ENCODE measurements around the gene GCK. TPM values are rescaled to one million over a fixed set of nuclear protein-coding genes. Genes with fewer than 3 reads are reported as not detected.

GCK gene
- total RNA-seq, 1 experiment from 2014 or later, result not detected

DNA sequence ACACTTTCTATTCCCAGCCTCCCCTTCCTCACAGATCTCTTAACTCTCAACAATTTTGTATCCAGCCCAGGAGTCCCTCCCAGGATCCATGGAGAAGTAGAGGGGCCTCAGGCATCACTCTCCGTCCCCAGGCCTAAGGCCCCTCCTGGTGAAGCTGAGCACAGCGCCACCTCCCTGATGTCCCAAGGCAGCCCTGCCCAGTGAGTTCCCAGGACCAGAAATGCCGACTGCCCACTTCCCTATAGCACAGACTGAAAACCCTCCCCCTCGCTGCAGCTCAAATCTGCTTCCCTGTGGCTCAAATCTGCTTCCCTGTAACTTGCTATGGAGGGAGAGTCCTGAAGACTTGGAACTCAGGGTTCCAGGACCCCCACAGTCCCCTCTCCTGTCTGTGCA is 47.1 kb upstream of the GCK start:
- CTCF ChIA-PET, result interaction anchor here (1.6 kb wide), 1 partner anchor 105 kb away, joined by 5 read pairs; no protein-coding TSS in a partner anchor

GRCh38 chr7:44235582-44236332 is 46.5 kb upstream of the GCK start:
- H3K4me3 ChIP-seq (ENCODE audit: low read depth, low read length), result no peak overlapping the region
- intact Hi-C loops (cut with micrococcal nuclease; ENCODE audit: unreplicated experiment), result no loop called here
- no peaks in the 10 kb centered on the region for H3K36me3 ChIP-seq (ENCODE audit: control insufficient read depth, insufficient read depth, low read length)
- BruUV-seq (replicated peaks), result no TSS peak
- DNase-seq, result no peak
- Mint-ChIP-seq H3K4me1 (ENCODE audit: low read depth, unreplicated experiment) (no peaks in the 10 kb centered on the region), H3K27me3 (ENCODE audit: insufficient read depth, unreplicated experiment) (peaks cover 10% of the 10 kb centered on the region), H3K27ac (ENCODE audit: unreplicated experiment) (no peak overlapping the region), H3K4me3 (ENCODE audit: unreplicated experiment) (no peak overlapping the region), H3K9me3 (ENCODE audit: unreplicated experiment) (no peaks in the 10 kb centered on the region), H3K36me3 (ENCODE audit: insufficient read depth, unreplicated experiment) (no peaks in the 10 kb centered on the region)
- CTCF ChIA-PET, result no interaction called here
- no peaks in the 10 kb centered on the region for H3K27me3 ChIP-seq (replicated peaks; ENCODE audit: control insufficient read depth, insufficient read depth, low read length)
- no peaks in the 10 kb centered on the region for H3K4me1 ChIP-seq
- TF ChIP-seq, protein P1, sequence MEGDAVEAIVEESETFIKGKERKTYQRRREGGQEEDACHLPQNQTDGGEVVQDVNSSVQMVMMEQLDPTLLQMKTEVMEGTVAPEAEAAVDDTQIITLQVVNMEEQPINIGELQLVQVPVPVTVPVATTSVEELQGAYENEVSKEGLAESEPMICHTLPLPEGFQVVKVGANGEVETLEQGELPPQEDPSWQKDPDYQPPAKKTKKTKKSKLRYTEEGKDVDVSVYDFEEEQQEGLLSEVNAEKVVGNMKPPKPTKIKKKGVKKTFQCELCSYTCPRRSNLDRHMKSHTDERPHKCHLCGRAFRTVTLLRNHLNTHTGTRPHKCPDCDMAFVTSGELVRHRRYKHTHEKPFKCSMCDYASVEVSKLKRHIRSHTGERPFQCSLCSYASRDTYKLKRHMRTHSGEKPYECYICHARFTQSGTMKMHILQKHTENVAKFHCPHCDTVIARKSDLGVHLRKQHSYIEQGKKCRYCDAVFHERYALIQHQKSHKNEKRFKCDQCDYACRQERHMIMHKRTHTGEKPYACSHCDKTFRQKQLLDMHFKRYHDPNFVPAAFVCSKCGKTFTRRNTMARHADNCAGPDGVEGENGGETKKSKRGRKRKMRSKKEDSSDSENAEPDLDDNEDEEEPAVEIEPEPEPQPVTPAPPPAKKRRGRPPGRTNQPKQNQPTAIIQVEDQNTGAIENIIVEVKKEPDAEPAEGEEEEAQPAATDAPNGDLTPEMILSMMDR (IDR thresholded peaks at IDR 0.05; ENCODE audit: insufficient read depth in 1 of 2, low read depth in 1 of 2, low read length in 1 of 2, severe bottlenecking in 1 of 2, unreplicated experiment in 1 of 2), result no peak
- POLR2A ChIA-PET, result no interaction called here
- H3K9me3 ChIP-seq, result no peaks in the 10 kb centered on the region

More for the DNA sequence above, 47.1 kb upstream of the GCK start:
- no peak for DNase-seq
- H3K9me3 ChIP-seq, result no peaks in the 10 kb centered on the region
- Mint-ChIP-seq H3K36me3 (ENCODE audit: insufficient read depth, unreplicated experiment) (no peaks in the 10 kb centered on the region), H3K4me3 (ENCODE audit: unreplicated experiment) (no peak overlapping the region), H3K27me3 (ENCODE audit: insufficient read depth, unreplicated experiment) (peaks cover 10% of the 10 kb centered on the region), H3K4me1 (ENCODE audit: low read depth, unreplicated experiment) (no peaks in the 10 kb centered on the region), H3K27ac (ENCODE audit: unreplicated experiment) (no peak overlapping the region), H3K9me3 (ENCODE audit: unreplicated experiment) (no peaks in the 10 kb centered on the region)
- no TSS peak for BruUV-seq (replicated peaks)
- POLR2A ChIA-PET, result no interaction called here
- intact Hi-C loops (cut with micrococcal nuclease; ENCODE audit: unreplicated experiment), result no loop called here
- no peaks in the 10 kb centered on the region for H3K27me3 ChIP-seq (replicated peaks; ENCODE audit: control insufficient read depth, insufficient read depth, low read length)
- no peaks in the 10 kb centered on the region for H3K4me1 ChIP-seq
- no peak overlapping the region for H3K4me3 ChIP-seq (ENCODE audit: low read depth, low read length)
- no peaks in the 10 kb centered on the region for H3K36me3 ChIP-seq (ENCODE audit: control insufficient read depth, insufficient read depth, low read length)
- TF ChIP-seq, protein P1 (IDR thresholded peaks at IDR 0.05; ENCODE audit: insufficient read depth in 1 of 2, low read depth in 1 of 2, low read length in 1 of 2, severe bottlenecking in 1 of 2, unreplicated experiment in 1 of 2), result no peak

DNA sequence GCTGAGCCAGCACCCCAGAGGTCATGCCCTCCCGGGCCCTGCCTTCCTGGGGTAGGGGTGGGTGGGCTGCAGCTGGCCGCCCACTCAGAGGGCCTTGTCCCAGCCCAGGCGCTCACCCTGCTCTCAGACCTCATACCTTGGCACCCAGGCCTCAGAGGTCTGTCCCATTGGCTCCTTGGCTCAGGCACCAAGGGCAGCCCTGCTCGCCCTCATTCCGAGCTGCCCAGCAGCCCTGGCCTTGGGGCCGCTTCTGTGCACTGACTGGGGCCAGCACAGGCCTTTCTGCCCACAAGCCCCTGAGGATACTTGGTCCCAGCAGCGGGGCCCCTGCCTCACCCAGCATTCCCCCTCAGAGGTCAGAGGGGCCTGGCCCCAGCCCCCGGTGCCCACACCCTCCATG is 45.8 kb upstream of the GCK start:
- Mint-ChIP-seq H3K4me1 (ENCODE audit: low read depth, unreplicated experiment) (no peaks in the 10 kb centered on the region), H3K27me3 (ENCODE audit: insufficient read depth, unreplicated experiment) (peaks cover 10% of the 10 kb centered on the region), H3K36me3 (ENCODE audit: insufficient read depth, unreplicated experiment) (no peaks in the 10 kb centered on the region), H3K9me3 (ENCODE audit: unreplicated experiment) (no peaks in the 10 kb centered on the region), H3K4me3 (ENCODE audit: unreplicated experiment) (no peak overlapping the region), H3K27ac (ENCODE audit: unreplicated experiment) (no peak overlapping the region)
- POLR2A ChIA-PET, result no interaction called here
- BruUV-seq (replicated peaks), result no TSS peak
- Histone ChIP-seq H3K27me3 (replicated peaks; ENCODE audit: control insufficient read depth, insufficient read depth, low read length) (no peaks in the 10 kb centered on the region), H3K4me3 (ENCODE audit: low read depth, low read length) (no peak overlapping the region), H3K36me3 (ENCODE audit: control insufficient read depth, insufficient read depth, low read length) (no peaks in the 10 kb centered on the region), H3K9me3 (no peaks in the 10 kb centered on the region), H3K4me1 (no peaks in the 10 kb centered on the region)
- intact Hi-C loops (cut with micrococcal nuclease; ENCODE audit: unreplicated experiment), result no loop called here
- TF ChIP-seq, protein P1 (IDR thresholded peaks at IDR 0.05; ENCODE audit: insufficient read depth in 1 of 2, low read depth in 1 of 2, low read length in 1 of 2, severe bottlenecking in 1 of 2, unreplicated experiment in 1 of 2), result no peak
- CTCF ChIA-PET, result interaction anchor here (0.7 kb wide), 1 partner anchor 665 kb away, joined by 6 read pairs; no protein-coding TSS in a partner anchor
- DNase-seq, result no peak
